ENCODE data around the gene SLC35E1. TPM values are rescaled to one million over a fixed set of nuclear protein-coding genes. Genes with fewer than 3 reads are reported as not detected.

SLC35E1 gene
- total RNA-seq, 1 experiment from 2014 or later = 28.5 TPM

DNA sequence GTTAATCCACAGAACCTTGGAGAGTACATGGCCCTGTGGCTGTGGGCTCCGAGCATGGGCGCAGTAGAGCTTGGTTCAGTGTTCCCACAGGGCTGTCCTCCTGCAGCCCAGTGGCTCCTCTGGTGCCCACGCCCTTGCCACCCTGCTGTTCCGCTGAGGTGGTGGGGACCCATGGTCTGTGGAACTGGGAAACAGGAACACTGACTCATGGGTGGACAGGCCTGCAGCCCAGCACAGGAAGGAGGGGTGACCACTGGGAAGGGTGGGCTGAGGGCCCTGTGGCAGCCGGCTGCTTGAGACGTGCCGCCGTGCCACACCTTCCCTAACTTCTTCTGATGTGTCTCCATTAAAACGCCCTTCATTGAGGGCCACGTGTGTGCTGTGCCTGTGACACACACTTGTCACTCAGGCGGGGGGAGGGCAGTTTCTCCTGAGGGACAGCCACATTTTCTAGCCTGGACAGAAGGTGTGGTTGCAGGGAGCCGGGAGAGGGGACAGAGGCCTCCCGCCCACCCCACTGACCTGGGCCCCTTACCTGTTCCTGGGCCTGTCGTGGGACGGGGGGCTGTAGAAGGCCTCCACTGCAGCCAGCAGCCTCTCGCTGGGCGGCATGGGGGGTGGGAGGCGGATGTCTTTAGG is 51.1 kb downstream of the SLC35E1 start:
- no peak for DNase-seq (ENCODE audit: low spot score)
- Mint-ChIP-seq H3K27ac (no peak overlapping the region), H3K4me3 (no peak overlapping the region), H3K9me3 (no peaks in the 10 kb centered on the region), H3K27me3 (ENCODE audit: low read depth) (no peaks in the 10 kb centered on the region), H3K4me1 (no peaks in the 10 kb centered on the region), H3K36me3 (peaks cover 60% of the 10 kb centered on the region)
- TF ChIP-seq ZNF121 (CRISPR knock-in tag; IDR thresholded peaks at IDR 0.05) = no peak
- no peak for TF ChIP-seq KAT7 (CRISPR knock-in tag; IDR thresholded peaks at IDR 0.05; ENCODE audit: borderline replicate concordance)
- TF ChIP-seq, protein P1, sequence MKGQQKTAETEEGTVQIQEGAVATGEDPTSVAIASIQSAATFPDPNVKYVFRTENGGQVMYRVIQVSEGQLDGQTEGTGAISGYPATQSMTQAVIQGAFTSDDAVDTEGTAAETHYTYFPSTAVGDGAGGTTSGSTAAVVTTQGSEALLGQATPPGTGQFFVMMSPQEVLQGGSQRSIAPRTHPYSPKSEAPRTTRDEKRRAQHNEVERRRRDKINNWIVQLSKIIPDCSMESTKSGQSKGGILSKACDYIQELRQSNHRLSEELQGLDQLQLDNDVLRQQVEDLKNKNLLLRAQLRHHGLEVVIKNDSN (CRISPR knock-in tag; IDR thresholded peaks at IDR 0.05) = no peak
- no peak for TF ChIP-seq RORB (CRISPR knock-in tag; IDR thresholded peaks at IDR 0.05)
- TF ChIP-seq, protein P2, sequence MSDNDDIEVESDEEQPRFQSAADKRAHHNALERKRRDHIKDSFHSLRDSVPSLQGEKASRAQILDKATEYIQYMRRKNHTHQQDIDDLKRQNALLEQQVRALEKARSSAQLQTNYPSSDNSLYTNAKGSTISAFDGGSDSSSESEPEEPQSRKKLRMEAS (CRISPR knock-in tag; IDR thresholded peaks at IDR 0.05) = no peak
- TF ChIP-seq, protein P3, sequence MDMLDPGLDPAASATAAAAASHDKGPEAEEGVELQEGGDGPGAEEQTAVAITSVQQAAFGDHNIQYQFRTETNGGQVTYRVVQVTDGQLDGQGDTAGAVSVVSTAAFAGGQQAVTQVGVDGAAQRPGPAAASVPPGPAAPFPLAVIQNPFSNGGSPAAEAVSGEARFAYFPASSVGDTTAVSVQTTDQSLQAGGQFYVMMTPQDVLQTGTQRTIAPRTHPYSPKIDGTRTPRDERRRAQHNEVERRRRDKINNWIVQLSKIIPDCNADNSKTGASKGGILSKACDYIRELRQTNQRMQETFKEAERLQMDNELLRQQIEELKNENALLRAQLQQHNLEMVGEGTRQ (CRISPR knock-in tag; IDR thresholded peaks at IDR 0.05) = no peak
- TF ChIP-seq RELA (CRISPR knock-in tag; IDR thresholded peaks at IDR 0.05; ENCODE audit: borderline replicate concordance) = no peak
- ATAC-seq = no peak
- CTCF ChIA-PET = no interaction called here
- POLR2A ChIA-PET = no interaction called here

DNA sequence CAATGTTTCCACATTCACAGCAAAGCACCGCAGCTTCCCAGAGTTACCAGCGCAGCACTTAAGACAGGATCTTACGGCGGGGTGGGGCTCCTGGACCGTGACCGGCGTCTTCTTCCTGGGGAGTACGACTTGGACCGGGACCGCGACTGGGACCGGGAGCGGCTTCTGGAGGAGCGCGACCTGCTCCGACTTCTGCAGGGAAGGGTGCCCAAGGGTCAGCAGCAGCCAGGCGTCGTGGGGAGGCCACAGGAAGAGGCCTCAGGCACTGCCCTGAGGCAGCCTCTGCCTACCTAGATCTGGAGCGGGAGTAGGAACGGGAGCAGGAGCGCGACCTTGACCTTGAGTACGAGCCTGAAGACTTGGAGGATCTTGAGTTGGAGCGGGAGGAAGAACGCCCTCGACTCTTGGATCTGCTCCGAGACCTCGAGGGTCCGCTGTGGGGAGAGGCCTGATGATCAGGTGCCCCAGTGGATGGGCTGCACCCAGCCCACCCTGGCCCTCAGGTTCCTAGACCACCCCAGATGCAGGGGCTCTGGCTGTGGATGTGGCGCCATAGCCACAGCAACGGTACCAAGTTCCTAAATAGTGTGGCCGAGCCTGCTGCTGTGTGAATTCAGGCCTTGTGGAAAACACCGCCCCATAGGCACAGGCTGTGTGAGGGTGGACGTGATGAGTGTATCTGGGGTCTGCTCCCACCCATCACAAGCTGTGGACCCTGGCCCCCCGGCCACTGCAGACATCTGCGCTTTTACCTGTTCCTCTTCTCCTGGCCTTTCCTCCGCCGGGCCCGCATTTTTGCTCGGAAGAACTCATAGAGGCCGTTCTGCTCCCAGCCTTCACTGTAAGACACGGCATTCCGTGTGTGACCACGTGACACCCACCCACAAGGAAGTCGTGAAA is 51.9 kb downstream of the SLC35E1 start:
- ATAC-seq (no peak), DNase-seq (ENCODE audit: low spot score) (no peak)
- H3K9me3 Mint-ChIP-seq = no peaks in the 10 kb centered on the region
- H3K27ac Mint-ChIP-seq = no peak overlapping the region; the same call in 1 of the 2 replicates
- no peaks in the 10 kb centered on the region for H3K4me1 Mint-ChIP-seq
- ChIA-PET CTCF (no interaction called here), POLR2A (interaction anchor here (0.6 kb wide), 1 partner anchor 64 kb away, joined by 3 read pairs; no protein-coding TSS in a partner anchor)
- H3K27me3 Mint-ChIP-seq (ENCODE audit: low read depth) = no peaks in the 10 kb centered on the region
- H3K36me3 Mint-ChIP-seq = peaks cover 57% of the 10 kb centered on the region
- H3K4me3 Mint-ChIP-seq = no peak overlapping the region
- TF ChIP-seq ZNF263 (CRISPR knock-in tag; IDR thresholded peaks at IDR 0.05; ENCODE audit: low read depth) = no peak
- TF ChIP-seq, protein P4, sequence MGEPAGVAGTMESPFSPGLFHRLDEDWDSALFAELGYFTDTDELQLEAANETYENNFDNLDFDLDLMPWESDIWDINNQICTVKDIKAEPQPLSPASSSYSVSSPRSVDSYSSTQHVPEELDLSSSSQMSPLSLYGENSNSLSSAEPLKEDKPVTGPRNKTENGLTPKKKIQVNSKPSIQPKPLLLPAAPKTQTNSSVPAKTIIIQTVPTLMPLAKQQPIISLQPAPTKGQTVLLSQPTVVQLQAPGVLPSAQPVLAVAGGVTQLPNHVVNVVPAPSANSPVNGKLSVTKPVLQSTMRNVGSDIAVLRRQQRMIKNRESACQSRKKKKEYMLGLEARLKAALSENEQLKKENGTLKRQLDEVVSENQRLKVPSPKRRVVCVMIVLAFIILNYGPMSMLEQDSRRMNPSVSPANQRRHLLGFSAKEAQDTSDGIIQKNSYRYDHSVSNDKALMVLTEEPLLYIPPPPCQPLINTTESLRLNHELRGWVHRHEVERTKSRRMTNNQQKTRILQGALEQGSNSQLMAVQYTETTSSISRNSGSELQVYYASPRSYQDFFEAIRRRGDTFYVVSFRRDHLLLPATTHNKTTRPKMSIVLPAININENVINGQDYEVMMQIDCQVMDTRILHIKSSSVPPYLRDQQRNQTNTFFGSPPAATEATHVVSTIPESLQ (CRISPR knock-in tag; IDR thresholded peaks at IDR 0.05) = no peak
- TF ChIP-seq PRRX2 (CRISPR knock-in tag; IDR thresholded peaks at IDR 0.05) = no peak
- no peak for TF ChIP-seq NFATC4 (CRISPR knock-in tag; IDR thresholded peaks at IDR 0.05)
- TF ChIP-seq, protein P5, sequence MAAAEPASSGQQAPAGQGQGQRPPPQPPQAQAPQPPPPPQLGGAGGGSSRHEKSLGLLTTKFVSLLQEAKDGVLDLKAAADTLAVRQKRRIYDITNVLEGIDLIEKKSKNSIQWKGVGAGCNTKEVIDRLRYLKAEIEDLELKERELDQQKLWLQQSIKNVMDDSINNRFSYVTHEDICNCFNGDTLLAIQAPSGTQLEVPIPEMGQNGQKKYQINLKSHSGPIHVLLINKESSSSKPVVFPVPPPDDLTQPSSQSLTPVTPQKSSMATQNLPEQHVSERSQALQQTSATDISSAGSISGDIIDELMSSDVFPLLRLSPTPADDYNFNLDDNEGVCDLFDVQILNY (CRISPR knock-in tag; IDR thresholded peaks at IDR 0.05) = no peak
- no peak for TF ChIP-seq KAT7 (CRISPR knock-in tag; IDR thresholded peaks at IDR 0.05; ENCODE audit: borderline replicate concordance)
- TF ChIP-seq, protein P6, sequence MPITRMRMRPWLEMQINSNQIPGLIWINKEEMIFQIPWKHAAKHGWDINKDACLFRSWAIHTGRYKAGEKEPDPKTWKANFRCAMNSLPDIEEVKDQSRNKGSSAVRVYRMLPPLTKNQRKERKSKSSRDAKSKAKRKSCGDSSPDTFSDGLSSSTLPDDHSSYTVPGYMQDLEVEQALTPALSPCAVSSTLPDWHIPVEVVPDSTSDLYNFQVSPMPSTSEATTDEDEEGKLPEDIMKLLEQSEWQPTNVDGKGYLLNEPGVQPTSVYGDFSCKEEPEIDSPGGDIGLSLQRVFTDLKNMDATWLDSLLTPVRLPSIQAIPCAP (CRISPR knock-in tag; IDR thresholded peaks at IDR 0.05) = no peak
- no peak for TF ChIP-seq NFE2L1 (CRISPR knock-in tag; IDR thresholded peaks at IDR 0.05)
- TF ChIP-seq, protein P7, sequence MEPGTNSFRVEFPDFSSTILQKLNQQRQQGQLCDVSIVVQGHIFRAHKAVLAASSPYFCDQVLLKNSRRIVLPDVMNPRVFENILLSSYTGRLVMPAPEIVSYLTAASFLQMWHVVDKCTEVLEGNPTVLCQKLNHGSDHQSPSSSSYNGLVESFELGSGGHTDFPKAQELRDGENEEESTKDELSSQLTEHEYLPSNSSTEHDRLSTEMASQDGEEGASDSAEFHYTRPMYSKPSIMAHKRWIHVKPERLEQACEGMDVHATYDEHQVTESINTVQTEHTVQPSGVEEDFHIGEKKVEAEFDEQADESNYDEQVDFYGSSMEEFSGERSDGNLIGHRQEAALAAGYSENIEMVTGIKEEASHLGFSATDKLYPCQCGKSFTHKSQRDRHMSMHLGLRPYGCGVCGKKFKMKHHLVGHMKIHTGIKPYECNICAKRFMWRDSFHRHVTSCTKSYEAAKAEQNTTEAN (CRISPR knock-in tag; IDR thresholded peaks at IDR 0.05) = no peak
- TF ChIP-seq, protein P8, sequence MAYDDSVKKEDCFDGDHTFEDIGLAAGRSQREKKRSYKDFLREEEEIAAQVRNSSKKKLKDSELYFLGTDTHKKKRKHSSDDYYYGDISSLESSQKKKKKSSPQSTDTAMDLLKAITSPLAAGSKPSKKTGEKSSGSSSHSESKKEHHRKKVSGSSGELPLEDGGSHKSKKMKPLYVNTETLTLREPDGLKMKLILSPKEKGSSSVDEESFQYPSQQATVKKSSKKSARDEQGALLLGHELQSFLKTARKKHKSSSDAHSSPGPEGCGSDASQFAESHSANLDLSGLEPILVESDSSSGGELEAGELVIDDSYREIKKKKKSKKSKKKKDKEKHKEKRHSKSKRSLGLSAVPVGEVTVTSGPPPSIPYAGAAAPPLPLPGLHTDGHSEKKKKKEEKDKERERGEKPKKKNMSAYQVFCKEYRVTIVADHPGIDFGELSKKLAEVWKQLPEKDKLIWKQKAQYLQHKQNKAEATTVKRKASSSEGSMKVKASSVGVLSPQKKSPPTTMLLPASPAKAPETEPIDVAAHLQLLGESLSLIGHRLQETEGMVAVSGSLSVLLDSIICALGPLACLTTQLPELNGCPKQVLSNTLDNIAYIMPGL (CRISPR knock-in tag; IDR thresholded peaks at IDR 0.05) = no peak
- no peak for TF ChIP-seq HMGA2 (CRISPR knock-in tag; IDR thresholded peaks at IDR 0.05)
- TF ChIP-seq, protein P9, sequence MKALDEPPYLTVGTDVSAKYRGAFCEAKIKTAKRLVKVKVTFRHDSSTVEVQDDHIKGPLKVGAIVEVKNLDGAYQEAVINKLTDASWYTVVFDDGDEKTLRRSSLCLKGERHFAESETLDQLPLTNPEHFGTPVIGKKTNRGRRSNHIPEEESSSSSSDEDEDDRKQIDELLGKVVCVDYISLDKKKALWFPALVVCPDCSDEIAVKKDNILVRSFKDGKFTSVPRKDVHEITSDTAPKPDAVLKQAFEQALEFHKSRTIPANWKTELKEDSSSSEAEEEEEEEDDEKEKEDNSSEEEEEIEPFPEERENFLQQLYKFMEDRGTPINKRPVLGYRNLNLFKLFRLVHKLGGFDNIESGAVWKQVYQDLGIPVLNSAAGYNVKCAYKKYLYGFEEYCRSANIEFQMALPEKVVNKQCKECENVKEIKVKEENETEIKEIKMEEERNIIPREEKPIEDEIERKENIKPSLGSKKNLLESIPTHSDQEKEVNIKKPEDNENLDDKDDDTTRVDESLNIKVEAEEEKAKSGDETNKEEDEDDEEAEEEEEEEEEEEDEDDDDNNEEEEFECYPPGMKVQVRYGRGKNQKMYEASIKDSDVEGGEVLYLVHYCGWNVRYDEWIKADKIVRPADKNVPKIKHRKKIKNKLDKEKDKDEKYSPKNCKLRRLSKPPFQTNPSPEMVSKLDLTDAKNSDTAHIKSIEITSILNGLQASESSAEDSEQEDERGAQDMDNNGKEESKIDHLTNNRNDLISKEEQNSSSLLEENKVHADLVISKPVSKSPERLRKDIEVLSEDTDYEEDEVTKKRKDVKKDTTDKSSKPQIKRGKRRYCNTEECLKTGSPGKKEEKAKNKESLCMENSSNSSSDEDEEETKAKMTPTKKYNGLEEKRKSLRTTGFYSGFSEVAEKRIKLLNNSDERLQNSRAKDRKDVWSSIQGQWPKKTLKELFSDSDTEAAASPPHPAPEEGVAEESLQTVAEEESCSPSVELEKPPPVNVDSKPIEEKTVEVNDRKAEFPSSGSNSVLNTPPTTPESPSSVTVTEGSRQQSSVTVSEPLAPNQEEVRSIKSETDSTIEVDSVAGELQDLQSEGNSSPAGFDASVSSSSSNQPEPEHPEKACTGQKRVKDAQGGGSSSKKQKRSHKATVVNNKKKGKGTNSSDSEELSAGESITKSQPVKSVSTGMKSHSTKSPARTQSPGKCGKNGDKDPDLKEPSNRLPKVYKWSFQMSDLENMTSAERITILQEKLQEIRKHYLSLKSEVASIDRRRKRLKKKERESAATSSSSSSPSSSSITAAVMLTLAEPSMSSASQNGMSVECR (CRISPR knock-in tag; IDR thresholded peaks at IDR 0.05; ENCODE audit: borderline replicate concordance) = no peak
- no peak for TF ChIP-seq ZNF671 (CRISPR knock-in tag; IDR thresholded peaks at IDR 0.05)
- no peak for TF ChIP-seq EMX1 (CRISPR knock-in tag; IDR thresholded peaks at IDR 0.05)
